ENCODE measurements around the gene SND1.

Gene SND1

DNA sequence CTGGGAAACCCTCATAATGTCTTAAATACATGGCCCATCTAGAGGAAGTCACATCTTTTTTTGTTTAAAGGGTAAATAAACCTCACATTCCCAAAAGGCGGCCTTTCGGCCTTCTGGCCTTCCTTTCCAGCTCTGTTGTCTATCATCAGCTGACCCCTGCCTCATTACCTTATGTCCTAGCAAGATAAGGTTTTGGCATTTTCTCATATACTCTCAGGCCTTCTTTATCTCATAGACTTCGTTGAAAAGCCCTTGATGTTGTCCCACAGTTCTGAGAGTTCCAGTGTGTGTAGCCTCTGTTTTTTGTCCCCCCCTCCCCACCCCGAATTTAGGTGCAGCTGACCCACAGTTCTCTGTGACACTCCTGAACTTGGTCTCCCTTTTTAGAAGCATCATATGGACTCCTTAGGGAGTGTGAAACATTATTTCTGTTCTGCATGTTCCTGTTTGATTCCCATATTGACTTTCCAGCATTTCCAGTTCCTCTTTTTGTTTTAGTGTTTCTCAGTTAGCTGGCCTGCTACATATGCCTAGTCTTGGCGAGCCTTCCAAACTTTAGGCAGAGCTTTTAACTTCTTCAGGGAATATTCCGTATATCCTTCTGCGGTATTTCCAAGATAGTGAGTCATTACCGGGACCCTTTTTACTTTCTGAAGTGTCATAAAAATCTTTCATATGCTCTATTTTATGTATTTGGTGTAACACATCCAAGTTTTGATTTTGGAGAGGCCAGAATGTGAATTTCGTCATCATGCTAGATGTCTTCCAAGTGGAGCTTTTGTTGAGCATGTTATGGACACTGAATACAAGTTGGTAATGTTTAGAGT, 240.7 kb downstream of the SND1 start:
- Histone ChIP-seq H3K4me3 (no peak overlapping the region), H3K27me3 (no peaks in the 10 kb centered on the region), H3K36me3 (peaks cover 38 to 97% (median 85%) of the 10 kb centered on the region in 11 experiments), H3K4me2 (peak overlapping the region in 10 of 11 experiments; percentile 16 to 50 (median 41); a peak in 19 of 22 replicates), H3K9me3 (replicated peaks in 1 of 11) (peaks cover 0 to 7% (median 0%) of the 10 kb centered on the region in 11 experiments; a peak in 4 of 22 replicates), H3K9ac (no peak overlapping the region), H4K20me1 (peaks cover 0 to 75% (median 19%) of the 10 kb centered on the region in 11 experiments; a peak in 13 of 22 replicates), H3K4me1 (peaks cover 19 to 57% (median 29%) of the 10 kb centered on the region in 10 experiments), H3K27ac (no peak overlapping the region)
- TF ChIP-seq Cebpa-rat (IDR thresholded peaks at IDR 0.05) = no peak

DNA sequence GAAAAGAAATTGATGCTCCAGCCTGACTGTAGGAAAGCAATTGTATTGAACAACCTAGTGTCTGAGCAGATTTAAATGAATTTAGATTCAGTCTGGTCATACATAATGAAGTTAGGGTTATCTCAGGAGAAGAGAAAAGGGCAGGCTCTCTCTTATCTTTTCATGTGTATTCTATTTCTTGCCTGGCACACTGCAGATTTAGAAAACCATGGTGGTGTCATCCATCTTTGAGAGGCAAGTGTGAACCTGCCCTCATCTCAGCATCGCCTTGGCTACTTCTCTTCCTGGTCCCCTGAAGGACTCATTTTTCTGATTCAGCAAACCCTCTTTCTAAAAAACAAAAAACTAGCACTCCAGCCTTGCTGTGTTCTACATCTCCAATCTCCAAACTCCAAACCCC, 241.6 kb downstream of the SND1 start:
- peaks cover 30 to 96% (median 77%) of the 10 kb centered on the region in 11 experiments for H3K36me3 ChIP-seq

DNA sequence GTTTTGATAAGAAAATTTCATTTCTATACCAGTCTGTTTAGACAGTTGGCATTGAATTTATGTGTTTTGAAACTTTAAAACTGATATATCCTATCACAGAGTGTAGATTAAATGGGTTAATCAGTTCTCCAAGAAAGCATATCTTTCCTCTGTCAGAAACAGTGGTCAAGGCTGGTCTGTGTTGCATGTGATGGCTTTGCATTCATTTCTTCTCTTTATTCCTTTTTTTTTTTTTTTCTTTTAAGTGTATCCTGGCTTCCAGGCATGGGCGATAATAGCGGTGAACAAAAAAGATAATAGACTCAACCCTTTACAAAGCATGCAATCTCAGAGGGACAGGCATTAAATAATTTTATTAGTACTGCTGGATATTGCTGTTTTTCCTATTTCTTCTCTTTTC, 242.6 kb downstream of the SND1 start:
- Histone ChIP-seq H3K27me3 (no peaks in the 10 kb centered on the region), H3K4me2 (no peak overlapping the region), H3K4me3 (no peak overlapping the region), H3K4me1 (peaks cover 23 to 68% (median 43%) of the 10 kb centered on the region in 10 experiments), H3K27ac (no peak overlapping the region), H3K36me3 (peaks cover 19 to 93% (median 73%) of the 10 kb centered on the region in 11 experiments), H3K9me3 (replicated peaks in 1 of 11) (peaks cover 0 to 5% (median 0%) of the 10 kb centered on the region in 11 experiments; a peak in 3 of 22 replicates), H3K9ac (no peak overlapping the region), H4K20me1 (peaks cover 0 to 94% (median 38%) of the 10 kb centered on the region in 11 experiments; a peak in 14 of 22 replicates)
- no peak for TF ChIP-seq Cebpa-rat (IDR thresholded peaks at IDR 0.05)

More for the DNA sequence above, 241.6 kb downstream of the SND1 start:
- peaks cover 23 to 63% (median 36%) of the 10 kb centered on the region in 10 experiments for H3K4me1 ChIP-seq
- no peak overlapping the region for H3K9ac ChIP-seq
- 0 out of 22 replicates have a peak overlapping the region, but pooled peaks of 1 of the 11 experiments have one; percentile 41 for H3K4me2 ChIP-seq
- peaks cover 0 to 84% (median 27%) of the 10 kb centered on the region in 11 experiments; a peak in 13 of 22 replicates for H4K20me1 ChIP-seq
- TF ChIP-seq Cebpa-rat (IDR thresholded peaks at IDR 0.05) = no peak
- peaks cover 0 to 6% (median 0%) of the 10 kb centered on the region in 11 experiments; a peak in 4 of 22 replicates for H3K9me3 ChIP-seq (replicated peaks in 1 of 11)
- no peaks in the 10 kb centered on the region for H3K27me3 ChIP-seq
- no peak overlapping the region for H3K27ac ChIP-seq
- H3K4me3 ChIP-seq = no peak overlapping the region

DNA sequence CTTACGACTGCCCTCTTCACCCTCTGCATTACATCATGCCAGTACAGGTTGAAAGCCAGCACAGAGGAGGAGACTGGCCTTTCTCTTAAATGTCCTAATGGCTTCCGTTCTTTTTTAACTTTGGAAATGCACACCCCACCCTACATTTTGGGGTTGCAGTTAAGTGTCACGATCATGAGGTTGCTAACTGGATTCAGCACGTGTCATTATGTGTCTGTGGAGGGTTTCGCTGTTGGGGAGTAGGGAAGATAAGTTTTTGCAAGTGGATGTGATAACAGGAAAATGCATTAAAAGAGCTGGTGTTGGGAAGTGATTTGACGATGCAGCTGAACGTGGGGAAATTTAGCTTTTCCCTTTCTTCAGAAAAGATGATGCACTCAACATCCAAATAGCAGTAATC, 243.4 kb downstream of the SND1 start:
- Histone ChIP-seq H3K9ac (no peak overlapping the region), H3K4me2 (no peak overlapping the region), H3K27ac (no peak overlapping the region), H3K27me3 (no peaks in the 10 kb centered on the region), H3K36me3 (peaks cover 14 to 86% (median 66%) of the 10 kb centered on the region in 11 experiments; a peak in 21 of 22 replicates), H3K4me3 (no peak overlapping the region), H3K9me3 (replicated peaks in 1 of 11) (0 out of 22 replicates have a peak, but pooled peaks cover 0 to 5% (median 0%) of the 10 kb centered on the region in 11 experiments), H3K4me1 (peaks cover 29 to 69% (median 47%) of the 10 kb centered on the region in 10 experiments), H4K20me1 (peaks cover under 1 to 99% (median 44%) of the 10 kb centered on the region in 11 experiments; a peak in 19 of 22 replicates)
- TF ChIP-seq Cebpa-rat (IDR thresholded peaks at IDR 0.05) = no peak

DNA sequence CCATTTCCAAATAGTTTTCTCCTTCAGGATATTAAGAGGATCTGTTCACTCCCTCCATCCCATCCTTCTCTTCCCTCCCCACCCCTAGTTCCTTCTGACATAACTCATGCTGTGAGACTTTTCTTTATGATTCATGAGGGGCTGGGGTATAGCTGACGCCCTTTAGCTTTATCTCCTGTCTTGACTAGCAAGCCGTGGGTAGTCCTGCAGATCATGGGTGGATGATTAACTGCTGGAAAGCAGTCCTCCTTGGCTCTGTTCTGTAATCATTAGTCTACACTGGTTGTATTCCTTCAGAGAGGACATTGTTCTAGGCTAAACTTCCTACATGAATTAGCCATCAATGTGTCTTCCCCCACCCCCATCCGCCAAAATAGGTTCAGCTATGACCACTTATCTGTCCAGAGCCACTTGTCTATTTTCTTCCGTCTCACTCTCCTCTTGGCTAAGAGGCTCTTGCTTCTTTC, 243.9 kb downstream of the SND1 start:
- no peak for TF ChIP-seq Cebpa-rat (IDR thresholded peaks at IDR 0.05)
- Histone ChIP-seq H3K36me3 (peaks cover 9 to 81% (median 61%) of the 10 kb centered on the region in 11 experiments; a peak in 21 of 22 replicates), H3K4me3 (no peak overlapping the region), H3K4me2 (no peak overlapping the region), H3K4me1 (peaks cover 30 to 69% (median 47%) of the 10 kb centered on the region in 10 experiments), H4K20me1 (peaks cover 6 to 99% (median 49%) of the 10 kb centered on the region in 11 experiments), H3K27me3 (no peaks in the 10 kb centered on the region), H3K27ac (no peak overlapping the region), H3K9ac (no peak overlapping the region), H3K9me3 (replicated peaks in 1 of 11) (0 out of 22 replicates have a peak, but pooled peaks cover 0 to 5% (median 0%) of the 10 kb centered on the region in 11 experiments)

DNA sequence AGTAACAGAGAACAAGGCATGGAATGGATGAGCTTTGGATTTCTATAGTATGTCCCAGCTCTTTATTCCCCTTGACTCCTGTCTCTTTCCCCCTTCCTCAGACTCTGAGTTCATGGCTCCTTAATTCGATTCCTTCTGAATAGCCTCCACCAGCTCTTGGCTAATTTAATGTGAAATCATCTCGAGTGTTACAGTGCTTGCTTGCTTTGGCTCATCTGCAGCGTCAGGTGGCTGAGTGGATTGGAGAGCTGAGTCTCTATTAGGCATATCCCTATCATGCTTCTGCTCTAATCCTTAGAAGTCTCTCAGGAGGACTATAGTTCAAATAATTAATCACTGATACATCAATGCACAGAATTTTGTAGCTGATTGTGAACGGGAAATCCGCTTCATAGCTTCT, 244.7 kb downstream of the SND1 start:
- Histone ChIP-seq H3K27me3 (no peaks in the 10 kb centered on the region), H3K36me3 (peaks cover 9 to 73% (median 53%) of the 10 kb centered on the region in 11 experiments; a peak in 21 of 22 replicates), H3K4me1 (peaks cover 32 to 69% (median 51%) of the 10 kb centered on the region in 10 experiments), H4K20me1 (peaks cover 14 to 99% (median 53%) of the 10 kb centered on the region in 11 experiments), H3K9me3 (replicated peaks in 1 of 11) (0 out of 22 replicates have a peak, but pooled peaks cover 0 to 5% (median 0%) of the 10 kb centered on the region in 11 experiments), H3K4me2 (peak overlapping the region in 2 of 11 experiments; percentile 46 to 61; a peak in 3 of 22 replicates), H3K4me3 (no peak overlapping the region), H3K27ac (no peak overlapping the region), H3K9ac (no peak overlapping the region)
- no peak for TF ChIP-seq Cebpa-rat (IDR thresholded peaks at IDR 0.05)

DNA sequence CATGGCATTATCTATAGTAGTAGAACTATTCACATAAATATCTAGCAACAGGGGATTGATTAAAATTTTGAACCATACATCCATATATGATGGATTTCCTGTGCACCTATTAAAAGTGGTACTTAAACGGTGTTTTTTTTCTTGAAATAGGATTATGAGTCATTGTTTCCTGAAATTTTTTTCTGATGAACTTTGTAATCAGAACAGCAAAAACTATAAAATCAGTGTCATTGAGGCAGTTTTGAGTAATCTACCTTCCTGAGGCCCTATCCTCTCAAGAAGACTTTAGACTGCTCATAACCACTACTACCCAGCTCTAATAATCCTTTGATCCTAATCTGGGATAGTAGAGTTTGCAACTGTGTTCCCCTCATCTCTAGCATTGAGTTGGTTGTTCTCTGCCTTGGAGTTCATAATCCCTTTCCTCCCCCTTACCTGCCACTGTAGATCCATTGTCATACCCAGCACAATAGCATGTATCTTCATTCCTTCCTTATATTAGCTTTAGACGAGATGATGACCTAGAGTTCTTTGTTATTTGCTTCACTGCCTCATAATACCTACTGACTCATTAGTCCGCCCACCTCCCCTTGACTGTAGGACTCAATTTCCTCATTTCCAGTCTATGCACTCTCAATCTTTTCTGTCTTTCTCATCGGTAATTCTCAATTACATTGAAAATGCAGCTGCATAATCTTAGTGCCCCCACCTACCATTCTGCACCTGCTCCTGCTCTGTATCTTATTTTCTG, 245.9 kb downstream of the SND1 start:
- Histone ChIP-seq H3K4me2 (peak overlapping the region in 7 of 11 experiments; percentile 11 to 61 (median 46); a peak in 13 of 22 replicates), H3K9me3 (replicated peaks in 1 of 11) (no peaks in the 10 kb centered on the region), H4K20me1 (peaks cover 25 to 99% (median 57%) of the 10 kb centered on the region in 11 experiments), H3K27me3 (no peaks in the 10 kb centered on the region), H3K4me3 (no peak overlapping the region), H3K27ac (no peak overlapping the region), H3K4me1 (peaks cover 32 to 67% (median 52%) of the 10 kb centered on the region in 10 experiments), H3K9ac (no peak overlapping the region), H3K36me3 (peaks cover 9 to 63% (median 46%) of the 10 kb centered on the region in 11 experiments; a peak in 20 of 22 replicates)
- TF ChIP-seq Cebpa-rat (IDR thresholded peaks at IDR 0.05) = no peak

DNA sequence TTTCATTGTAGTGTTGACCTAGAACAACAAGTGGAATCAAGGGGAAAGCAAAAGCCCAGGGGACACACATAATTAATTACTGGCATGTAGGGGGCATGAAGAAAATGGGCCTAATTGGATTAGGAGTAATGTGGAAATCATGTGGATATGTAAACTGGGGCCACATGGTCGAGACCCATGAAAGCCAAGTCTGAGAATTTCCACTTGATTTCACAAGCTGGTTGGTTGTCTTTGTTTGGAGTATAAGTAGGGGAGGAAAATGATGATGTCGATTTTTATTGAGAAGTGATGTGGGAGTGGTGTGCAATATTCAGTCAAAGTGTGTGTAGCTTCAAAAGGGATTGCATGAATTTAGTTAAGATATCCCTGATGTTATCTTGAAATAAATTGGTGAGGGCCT, 247.4 kb downstream of the SND1 start:
- Histone ChIP-seq H3K27ac (no peak overlapping the region), H3K9ac (no peak overlapping the region), H4K20me1 (peaks cover 30 to 99% (median 69%) of the 10 kb centered on the region in 11 experiments), H3K36me3 (peaks cover 10 to 54% (median 39%) of the 10 kb centered on the region in 11 experiments; a peak in 20 of 22 replicates), H3K9me3 (replicated peaks in 1 of 11) (no peaks in the 10 kb centered on the region), H3K4me1 (peaks cover 33 to 67% (median 52%) of the 10 kb centered on the region in 10 experiments), H3K4me3 (no peak overlapping the region), H3K4me2 (peak overlapping the region in 3 of 11 experiments; percentile 2 to 73 (median 4); a peak in 1 of 22 replicates), H3K27me3 (no peaks in the 10 kb centered on the region)
- TF ChIP-seq Cebpa-rat (IDR thresholded peaks at IDR 0.05) = no peak
